NCI-H345 (cell line): Measurements from ENCODE around the gene ING3.

Source experiments
- DNase-seq: peaks from one replicate; lab custom pipeline; 2025; lab: John Stamatoyannopoulos, UW

Gene ING3, protein sequence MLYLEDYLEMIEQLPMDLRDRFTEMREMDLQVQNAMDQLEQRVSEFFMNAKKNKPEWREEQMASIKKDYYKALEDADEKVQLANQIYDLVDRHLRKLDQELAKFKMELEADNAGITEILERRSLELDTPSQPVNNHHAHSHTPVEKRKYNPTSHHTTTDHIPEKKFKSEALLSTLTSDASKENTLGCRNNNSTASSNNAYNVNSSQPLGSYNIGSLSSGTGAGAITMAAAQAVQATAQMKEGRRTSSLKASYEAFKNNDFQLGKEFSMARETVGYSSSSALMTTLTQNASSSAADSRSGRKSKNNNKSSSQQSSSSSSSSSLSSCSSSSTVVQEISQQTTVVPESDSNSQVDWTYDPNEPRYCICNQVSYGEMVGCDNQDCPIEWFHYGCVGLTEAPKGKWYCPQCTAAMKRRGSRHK

DNA sequence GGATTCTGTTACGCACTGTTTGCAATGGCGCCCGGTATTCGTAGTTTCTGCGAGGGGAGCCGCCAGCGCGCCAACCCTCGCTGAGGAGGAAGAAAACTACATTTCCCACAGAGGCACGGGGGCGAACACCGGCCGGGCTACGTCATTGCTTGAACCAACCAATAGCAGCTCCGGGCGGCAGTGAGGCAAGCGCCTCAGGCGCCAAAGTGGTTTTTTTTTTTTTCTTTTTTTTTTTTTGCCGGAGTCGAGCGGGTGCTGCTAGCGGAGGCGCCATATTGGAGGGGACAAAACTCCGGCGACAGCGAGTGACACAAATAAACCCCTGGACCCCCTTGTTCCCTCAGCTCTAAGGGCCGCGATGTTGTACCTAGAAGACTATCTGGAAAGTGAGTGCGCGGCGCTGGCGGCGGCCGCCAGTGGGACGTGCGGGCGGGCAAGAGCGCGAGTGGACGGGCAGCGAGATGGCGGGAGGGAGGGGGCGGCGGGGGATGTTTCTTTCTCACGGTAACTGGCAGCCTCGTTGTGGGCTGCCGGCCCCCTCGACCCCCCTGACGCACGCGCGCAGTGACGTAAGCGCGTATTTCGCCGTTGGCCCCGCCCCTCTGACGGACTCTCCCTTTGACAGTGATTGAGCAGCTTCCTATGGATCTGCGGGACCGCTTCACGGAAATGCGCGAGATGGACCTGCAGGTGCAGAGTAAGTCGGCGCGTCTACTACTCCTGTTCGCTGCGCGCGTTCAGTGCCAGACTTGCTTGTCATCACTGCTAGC is at the start of gene ING3:
Gene ING3 (plus strand): TSS at position 239 of the 770 bp plus-strand sequence. CDS start 120 bp downstream, at position 359.
- DNase-seq, result peak; percentile 99

DNA sequence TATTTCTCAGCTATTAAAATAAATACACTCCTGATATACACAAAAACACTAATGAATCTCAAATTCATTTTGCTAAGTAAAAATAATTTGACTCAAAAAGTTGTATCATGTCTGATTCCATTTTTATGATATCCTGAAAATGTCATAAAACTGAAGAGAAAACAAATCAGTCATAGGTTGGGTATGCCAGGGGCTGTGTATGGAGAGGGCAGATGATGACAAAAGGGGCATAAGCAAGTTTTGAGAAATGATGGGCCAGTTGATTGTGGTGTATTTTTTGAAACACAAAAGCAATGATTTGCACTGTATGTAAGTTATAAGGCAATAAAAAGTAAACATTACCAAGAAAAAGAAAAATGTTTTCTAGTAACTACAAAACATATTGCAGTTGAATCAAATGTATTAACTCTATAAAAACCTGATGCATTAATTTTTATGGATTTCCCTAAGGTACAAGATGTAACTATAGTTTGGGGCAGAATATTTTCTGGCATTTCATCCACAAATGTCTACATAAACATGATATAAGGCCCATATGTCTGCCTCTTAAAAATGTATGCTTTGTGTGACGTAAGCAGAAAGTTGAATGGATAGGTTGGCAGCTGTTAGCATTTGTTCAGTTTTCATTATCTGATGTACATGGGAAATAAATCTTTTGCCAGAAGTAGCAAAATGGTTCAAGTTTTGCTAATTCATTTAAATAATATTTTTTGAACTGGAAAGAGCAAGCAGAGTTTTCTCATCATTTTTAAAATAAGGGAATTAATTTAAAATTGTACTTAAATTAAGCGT is 35.1 kb upstream of the ING3 start:
- no peak for DNase-seq

DNA sequence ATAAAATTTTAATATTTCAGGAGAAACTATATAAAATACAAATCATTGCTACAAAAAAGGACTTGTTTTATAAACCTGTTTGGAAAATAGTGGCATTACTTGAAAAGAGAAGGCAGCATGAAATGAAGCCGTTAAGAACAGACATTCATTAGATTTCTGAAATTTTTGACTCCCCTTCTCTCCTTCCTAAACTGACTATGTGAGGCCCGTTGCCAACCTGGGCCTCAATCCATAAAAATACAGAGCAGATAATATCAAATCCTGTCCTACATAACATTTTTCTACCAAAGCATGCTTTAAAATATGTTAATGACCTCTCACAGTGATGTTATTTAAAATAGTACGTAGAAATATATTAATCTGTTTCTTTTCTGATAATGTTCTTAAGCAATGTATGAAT is 34.5 kb upstream of the ING3 start:
- no peak for DNase-seq

DNA sequence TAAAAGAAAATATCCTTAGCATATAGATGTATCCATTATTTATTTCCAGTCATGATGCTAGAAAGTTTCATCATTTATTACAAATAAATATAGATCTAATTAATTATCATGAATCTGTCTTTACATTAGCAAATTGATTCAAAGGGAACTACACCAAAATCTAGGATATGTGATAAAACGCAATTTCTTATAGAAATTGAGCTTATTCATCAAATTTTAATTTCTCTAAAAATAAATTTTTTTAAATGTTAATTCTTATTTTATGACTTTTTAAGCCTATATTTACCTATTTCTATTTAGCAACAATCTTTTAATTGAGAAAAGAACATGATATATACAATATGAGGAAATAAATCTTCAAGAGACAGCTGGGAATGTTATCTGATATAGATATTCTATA is 34.0 kb upstream of the ING3 start:
- DNase-seq, result no peak

DNA sequence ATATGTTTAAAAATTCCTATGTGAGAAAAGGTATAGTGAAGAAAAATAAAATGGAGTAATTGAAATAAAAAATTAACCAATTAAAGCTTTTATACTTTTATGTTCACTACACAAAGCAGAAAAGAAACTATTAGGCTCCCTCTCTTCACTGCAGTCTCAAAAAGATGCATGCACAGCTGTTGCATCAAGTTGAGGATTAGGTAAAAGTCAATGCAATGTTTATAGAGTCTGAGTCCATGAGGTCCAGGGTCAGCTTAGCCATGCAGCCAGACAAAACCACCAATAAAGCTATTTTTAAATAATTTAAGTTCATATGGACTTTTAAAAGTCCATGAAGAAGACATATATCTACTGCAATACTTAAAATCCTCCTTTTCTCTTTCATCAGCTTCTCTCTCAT is 31.1 kb upstream of the ING3 start:
- DNase-seq, result no peak

DNA sequence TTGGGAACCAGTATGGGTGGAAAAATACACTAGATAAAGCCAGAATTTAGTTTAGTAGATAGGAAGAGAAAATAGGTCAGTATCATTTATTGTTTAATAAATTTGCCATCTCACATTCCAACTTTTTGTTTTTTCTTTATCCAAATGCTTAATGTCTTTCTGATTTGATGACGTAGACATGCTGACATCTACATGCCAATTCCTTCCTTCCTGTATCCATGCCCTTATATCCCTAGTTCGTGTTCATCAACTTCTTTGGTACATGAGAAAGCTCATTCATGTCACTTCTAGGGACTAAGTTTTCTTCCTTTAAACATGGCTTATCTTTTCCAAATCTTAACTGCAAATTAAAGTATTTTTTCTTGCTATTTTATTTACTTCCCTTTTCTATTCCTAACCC is 30.5 kb upstream of the ING3 start:
- no peak for DNase-seq

DNA sequence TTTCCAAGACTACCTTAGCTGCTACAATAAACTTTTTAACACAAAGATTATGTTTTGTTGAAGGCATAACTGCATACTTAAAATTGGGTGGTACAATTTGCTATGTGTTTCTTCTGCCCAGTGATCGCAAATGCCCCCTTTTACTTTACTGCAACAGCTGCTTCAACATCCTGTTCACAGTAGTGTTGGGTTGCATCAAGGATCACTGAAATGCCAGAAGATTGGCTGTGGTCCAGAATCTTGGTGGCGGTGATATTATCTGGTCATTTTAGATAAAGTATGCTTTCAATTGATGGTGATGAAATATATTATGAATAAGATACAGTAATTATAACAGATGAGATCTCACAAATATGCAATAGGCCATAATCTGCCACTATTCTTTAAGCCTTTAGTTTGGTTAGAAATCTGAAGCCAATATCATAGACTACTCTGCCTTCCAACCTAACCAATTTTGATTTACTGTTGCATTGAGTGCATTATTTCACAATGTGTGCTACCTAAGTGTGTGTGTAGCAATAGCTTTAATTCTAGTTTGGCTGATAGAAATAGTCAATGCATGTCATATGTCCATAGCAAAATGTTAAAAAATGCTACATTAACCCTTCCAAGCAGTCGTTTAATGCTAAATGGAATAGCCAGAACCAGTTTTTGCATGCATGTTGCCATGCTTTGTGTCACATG is 29.8 kb upstream of the ING3 start:
- no peak for DNase-seq

DNA sequence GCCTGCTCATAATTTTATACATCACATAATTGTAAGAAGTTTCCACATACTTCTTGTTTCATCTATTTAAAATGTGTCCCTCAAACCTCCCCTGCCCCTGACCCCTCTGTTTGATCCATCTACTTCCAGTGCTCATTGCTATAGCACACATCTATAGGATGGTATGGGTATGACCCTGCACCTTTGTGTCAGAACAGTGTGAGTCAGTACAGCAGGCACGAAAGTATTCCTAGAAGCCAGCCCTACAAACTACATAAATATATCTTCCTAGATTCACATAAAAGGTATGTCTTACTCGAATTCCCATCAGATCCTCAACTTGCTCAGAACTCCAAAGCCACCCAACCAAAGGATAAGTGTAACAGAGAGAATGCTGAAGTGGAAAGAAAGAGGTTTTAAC is 25.7 kb upstream of the ING3 start:
- no peak for DNase-seq

DNA sequence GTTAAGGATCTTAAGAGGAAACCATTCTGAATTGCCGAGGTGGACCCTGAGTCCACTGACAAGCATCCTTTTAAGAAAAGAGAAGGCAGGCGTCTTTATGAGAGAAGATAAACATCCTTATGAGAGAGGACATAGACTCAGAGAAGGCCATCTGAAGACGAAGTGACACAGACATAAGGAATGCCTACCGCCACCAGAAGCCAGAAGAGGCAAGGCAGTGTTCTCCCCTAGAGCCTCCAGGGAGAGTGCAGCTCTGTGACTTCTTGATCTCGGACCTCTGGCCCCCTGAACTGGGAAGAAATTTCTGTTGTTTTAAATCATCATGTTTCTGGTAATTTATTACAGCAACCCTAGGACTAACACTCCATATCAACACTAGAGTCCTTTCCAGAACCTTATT is 25.2 kb upstream of the ING3 start:
- no peak for DNase-seq

DNA sequence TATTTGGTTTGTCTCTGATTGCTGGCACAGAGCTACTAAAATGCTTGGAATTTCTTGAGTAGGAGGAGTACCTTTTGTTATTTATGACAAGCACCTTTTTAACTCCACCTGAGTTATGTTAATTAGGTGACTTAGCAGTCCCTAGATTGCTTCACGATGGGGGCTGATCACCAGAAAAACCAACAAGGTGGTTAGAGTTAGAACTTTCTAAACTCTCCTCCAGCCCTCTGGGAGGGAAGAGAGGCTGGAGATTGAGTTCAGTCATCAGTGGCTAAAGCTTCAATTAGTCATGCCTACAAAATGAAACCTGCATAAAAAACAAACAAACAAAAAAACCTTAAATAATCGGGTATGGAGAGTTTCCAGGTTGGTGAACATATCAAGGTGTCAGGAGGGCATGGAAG is 23.6 kb upstream of the ING3 start:
- DNase-seq, result no peak

DNA sequence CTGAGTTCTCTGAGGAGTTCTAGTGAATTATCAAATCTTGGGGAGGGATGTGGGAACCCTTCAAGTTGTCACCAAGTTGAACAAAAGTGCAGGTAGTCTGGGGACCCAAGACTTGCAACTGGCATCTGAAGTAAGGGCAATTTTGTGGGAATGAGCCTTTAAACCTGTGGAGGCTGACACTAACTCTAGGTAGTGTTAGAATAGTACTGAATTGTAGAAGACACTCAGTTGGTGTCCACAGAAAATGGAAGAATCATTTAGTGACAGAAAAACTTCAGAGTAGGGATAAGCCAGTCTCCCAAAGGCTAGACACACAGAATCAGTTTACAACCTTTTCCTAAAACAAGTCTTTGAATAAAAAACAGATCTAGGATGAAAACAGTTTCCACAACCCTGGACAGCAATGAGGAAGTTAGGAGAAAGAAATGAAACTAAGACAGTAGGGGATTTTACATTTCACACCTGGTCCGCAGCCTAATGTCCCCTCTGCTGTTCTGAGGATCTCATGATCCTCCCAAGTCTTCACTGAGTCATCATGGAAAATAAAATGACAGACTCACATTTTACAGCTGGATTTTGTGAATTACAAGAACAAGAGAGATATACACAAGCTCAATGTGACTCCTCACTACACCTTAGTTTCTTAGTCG is 23.0 kb upstream of the ING3 start:
- no peak for DNase-seq

DNA sequence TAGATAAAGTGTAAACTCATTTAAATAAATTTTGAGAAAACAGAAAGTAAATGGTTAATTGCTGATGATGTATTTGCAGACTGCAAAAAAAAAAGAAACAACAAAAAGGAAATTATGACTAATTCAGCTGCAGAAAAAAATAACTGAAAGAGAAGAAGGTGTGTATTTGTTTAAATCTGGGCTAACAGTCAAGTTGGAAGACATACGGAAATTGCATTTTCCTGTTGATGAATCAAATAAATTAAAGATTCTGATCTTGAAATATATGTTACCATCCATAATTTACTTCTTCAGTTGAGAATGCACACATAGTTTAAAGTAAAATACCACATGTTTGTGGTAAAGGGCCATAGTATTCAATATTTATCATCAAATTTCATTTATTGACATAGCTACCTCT is 19.3 kb upstream of the ING3 start:
- no peak for DNase-seq

DNA sequence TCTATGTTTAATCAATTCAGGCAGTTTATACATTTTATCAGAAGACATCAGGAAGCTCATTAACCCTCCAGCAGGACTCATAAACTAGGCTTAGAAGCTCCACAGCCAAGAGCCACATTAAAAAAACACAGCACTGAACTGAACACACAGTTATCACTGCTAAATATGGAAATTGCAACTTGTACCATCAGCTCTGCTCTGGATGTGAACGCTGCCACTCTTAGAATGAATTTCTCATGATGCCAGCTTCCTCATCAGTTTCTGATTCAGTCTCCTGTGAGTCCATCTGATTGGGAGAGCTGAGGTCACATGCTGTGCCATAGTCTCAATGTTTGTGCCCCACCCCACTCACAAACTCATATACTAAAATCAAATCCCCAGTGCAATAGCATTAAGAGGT is 17.1 kb upstream of the ING3 start:
- no peak for DNase-seq

DNA sequence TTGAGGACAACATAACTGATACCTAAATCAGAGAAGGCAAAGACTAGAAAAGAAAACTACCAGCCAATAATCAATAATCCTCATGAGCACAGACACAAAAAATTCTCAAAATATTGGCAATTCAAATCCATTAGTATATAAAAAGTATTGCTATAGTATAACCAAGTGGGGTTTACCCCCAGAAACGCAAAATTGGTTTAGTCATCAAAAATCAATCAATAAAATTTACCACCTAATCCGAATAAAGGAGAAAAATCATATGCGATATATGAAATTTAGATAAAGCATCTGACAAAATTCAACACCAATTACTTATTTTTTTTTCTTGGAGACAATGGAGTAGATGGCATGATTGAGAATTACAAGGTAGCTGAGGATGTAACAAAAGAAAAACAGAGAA is 11.2 kb upstream of the ING3 start:
- DNase-seq, result no peak

DNA sequence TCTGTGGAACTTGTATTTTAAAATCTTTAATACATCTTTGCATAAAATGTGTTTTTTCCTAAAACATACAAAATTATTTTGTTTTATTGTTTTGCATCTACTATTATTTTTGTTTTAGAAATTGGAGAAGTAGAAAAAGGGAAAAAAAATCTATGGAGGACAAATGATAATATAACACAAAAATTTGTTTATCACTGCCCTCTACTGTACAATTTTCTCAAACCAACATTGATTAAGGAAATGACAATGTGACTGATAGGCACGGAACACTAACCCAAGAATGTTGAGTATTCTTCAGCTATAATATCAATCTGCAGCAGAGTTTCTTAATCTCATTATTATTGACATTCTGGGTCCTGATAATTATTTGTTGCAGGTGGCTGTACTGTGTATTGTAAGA is 9.5 kb upstream of the ING3 start:
- no peak for DNase-seq

DNA sequence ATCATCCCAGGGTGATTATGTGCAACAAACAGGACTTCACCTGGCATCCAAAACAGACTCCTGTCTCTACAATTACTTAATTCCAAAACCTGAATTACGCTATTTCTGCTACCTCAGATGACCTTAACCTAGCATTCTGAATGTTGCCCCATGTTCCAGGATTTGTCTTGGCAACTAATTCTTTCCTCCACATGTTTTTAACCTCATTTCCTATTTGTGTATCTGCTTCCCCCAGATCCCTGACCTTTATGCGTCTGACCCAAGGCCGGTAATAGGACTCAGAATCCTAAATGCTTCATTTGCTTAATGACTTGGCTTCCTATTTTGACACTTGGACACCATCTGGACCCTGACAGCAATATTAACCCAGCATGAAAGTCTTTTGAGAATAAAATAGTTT is 8.7 kb upstream of the ING3 start:
- DNase-seq, result no peak

DNA sequence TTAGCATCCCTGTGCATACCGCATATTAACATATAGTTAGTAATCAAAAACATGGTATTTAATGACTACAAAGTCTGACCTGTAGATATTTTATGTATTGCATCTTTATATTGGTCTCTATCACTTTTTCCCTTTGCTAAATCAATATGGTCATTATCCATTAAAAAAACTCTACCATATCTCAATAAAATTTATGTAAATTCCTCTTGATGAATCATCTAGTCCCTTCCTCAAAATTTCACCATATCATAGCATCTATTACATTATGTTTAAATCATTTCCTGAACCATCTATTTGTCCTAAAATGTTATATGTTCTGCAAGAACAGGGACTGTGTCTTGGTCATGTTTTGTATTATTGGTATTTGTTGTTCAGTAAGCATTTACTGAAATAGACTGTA is 7.7 kb upstream of the ING3 start:
- DNase-seq, result no peak

DNA sequence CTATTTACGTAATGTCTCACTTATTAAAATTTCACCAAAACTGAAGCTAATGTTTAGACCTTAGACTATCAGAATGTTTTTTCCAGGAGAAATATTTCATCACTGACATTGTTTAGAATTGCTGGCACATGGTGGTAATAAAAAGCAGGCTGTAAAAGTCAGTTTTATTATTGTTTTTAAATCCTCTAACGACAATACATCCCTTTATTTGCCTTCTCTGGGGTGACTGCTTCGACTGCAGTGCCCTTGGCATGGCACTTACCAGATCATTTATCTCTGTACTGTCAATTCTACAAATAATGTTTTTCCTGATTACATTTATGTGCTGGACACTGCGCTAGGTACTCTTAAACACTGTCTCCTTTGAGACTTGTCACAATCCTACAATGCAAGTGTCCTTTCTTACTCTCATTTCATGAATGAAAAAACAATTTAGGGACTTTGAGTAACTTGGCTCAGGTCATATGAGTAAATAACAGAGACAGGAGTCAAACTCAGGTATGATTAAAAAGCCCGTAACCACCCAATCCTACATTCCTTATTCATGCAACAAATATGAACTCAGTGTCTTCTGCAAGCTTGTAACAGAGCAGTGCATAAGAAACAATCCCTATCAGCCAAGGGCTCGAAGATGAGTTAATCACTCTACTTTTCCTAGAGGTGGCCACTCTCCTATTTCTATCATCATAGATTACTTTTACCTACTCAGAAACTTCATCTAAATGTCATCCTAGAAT is 5.6 kb upstream of the ING3 start:
- no peak for DNase-seq

DNA sequence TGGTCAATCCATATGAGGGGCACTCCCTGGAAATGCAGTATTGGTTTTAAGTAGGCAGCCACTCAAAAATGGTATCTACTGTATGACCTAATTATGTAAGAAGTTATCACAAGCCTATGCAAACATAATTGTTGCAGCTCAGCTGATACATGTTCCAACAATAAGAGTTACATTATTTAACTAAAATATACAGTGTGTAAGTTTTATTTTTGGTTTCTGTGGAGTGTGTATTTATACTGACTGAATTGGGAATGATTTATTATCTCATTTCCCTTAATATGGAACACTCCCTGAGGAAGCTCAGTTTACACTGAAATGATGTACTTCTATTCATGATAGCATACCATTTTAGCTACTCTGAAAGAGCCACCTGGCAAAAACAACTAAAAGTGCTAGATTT is 2.6 kb upstream of the ING3 start:
- no peak for DNase-seq

DNA sequence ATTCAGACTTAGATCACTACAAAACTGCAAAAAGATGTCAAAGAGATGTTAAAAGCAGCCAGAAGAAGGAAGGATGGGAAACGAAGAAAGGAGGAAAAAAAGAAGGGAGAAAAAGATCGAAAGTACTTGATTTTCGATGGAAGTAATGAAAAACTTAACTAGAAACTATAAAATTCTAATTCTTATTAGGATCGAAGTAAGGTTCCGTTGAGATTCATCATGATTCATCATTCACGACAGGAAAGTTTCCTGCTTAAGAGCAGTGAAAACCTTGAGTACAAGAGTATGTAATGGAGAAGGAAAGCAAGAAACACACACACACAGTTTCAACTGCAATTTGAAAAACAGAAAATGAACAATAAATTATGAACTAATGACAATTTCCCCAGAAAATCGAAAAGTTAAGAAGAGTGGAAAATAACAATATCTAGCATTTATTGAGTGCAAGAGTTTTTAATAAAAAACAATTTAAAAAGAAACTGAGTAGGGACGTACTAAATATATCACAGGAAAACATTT is 1.1 kb upstream of the ING3 start:
- DNase-seq, result no peak
